HAP-1 (cell line): ENCODE measurements around the gene SLC1A7.

Experiments used
- DNase-seq, 2 experiments: peaks; one replicate each; pipeline ENCODE4 v3.0.0-alpha.2; 2016 to 2020; ENCODE audit warnings: low spot score in 2 of 2
- H3K27me3 ChIP-seq: fragments of 250-450 bp; sonication (Bioruptor Pico); 2 replicates; pipeline ENCODE4 v1.5.1; 2020; ENCODE audit warnings: low read depth, mild to moderate bottlenecking, moderate library complexity
- H3K36me3 ChIP-seq: fragments of 250-450 bp; sonication (Bioruptor Pico); replicated peaks from 2 replicates; pipeline ENCODE4 v1.5.1; 2020; ENCODE audit warnings: mild to moderate bottlenecking
- H3K4me1 ChIP-seq: fragments of 250-450 bp; sonication (Bioruptor Pico); 2 replicates; pipeline ENCODE4 v1.5.1; 2020; ENCODE audit warnings: mild to moderate bottlenecking
- H3K4me3 ChIP-seq: fragments of 250-450 bp; sonication (Bioruptor Pico); 2 replicates; pipeline ENCODE4 v1.5.1; 2020; ENCODE audit warnings: mild to moderate bottlenecking, moderate library complexity
- H3K9me3 ChIP-seq: fragments of 250-450 bp; sonication (Bioruptor Pico); 2 replicates; pipeline ENCODE4 v1.5.1; 2020; ENCODE audit warnings: mild to moderate bottlenecking, moderate library complexity
- in situ Hi-C: fragments of 300-500 bp; cut with MboI; formaldehyde crosslinking; loops from 3 replicates; pipeline ENCODE4 v1.14.3; 2020; ENCODE audit warnings: low sequenced_read_pairs, inconsistent platforms, mixed read lengths

The SLC1A7 gene

GRCh38 chr1:53062708-53063591 is 79.5 kb downstream of the SLC1A7 start:
- peaks cover 36% of the 10 kb centered on the region for H3K27me3 ChIP-seq
- no peaks in the 10 kb centered on the region for H3K9me3 ChIP-seq
- no peak for DNase-seq
- in situ Hi-C loops: no loop called here
- H3K4me3 ChIP-seq: peak overlapping the region; percentile 27
- no peaks in the 10 kb centered on the region for H3K4me1 ChIP-seq
- no peaks in the 10 kb centered on the region for H3K36me3 ChIP-seq

- H3K27me3 ChIP-seq: peaks cover 36% of the 10 kb centered on the region
- H3K9me3 ChIP-seq: no peaks in the 10 kb centered on the region
- in situ Hi-C loops: no loop called here
- H3K4me1 ChIP-seq: no peaks in the 10 kb centered on the region
- H3K36me3 ChIP-seq: no peaks in the 10 kb centered on the region
- peak within 1 kb of the TSS; percentile 27 for H3K4me3 ChIP-seq
- peak in 1 of 2 experiments; percentile 49 for DNase-seq
These were observed 80.4 kb downstream of the SLC1A7 start, which contains the start of gene PODN for GRCh38 chr1:53061859-53062707. Gene PODN (plus strand): TSS chr1:53062213. CDS start chr1:53069856, 7,643 bp downstream.

- Histone ChIP-seq H3K4me1 (no peaks in the 10 kb centered on the region), H3K27me3 (peaks cover 36% of the 10 kb centered on the region), H3K4me3 (peak overlapping the region; percentile 27), H3K36me3 (no peaks in the 10 kb centered on the region), H3K9me3 (no peaks in the 10 kb centered on the region)
- in situ Hi-C loops: no loop called here
- no peak for DNase-seq
These were observed 81.1 kb downstream of the SLC1A7 start for GRCh38 chr1:53061123-53061858.

GRCh38 chr1:53060579-53060978 is 81.9 kb downstream of the SLC1A7 start:
- H3K27me3 ChIP-seq: peaks cover 36% of the 10 kb centered on the region
- in situ Hi-C loops: no loop called here
- H3K4me3 ChIP-seq: no peak overlapping the region
- H3K4me1 ChIP-seq: no peaks in the 10 kb centered on the region
- H3K36me3 ChIP-seq: no peaks in the 10 kb centered on the region
- DNase-seq: no peak
- H3K9me3 ChIP-seq: no peaks in the 10 kb centered on the region

- no peak overlapping the region for H3K4me3 ChIP-seq
- H3K36me3 ChIP-seq: no peaks in the 10 kb centered on the region
- DNase-seq: no peak
- H3K4me1 ChIP-seq: no peaks in the 10 kb centered on the region
- peaks cover 25% of the 10 kb centered on the region for H3K27me3 ChIP-seq
- in situ Hi-C loops: no loop called here
- no peaks in the 10 kb centered on the region for H3K9me3 ChIP-seq
These were observed 85.3 kb downstream of the SLC1A7 start for GRCh38 chr1:53057127-53057526.

- no peaks in the 10 kb centered on the region for H3K36me3 ChIP-seq
- H3K9me3 ChIP-seq: no peaks in the 10 kb centered on the region
- no peak for DNase-seq
- H3K4me1 ChIP-seq: peaks cover 17% of the 10 kb centered on the region
- H3K4me3 ChIP-seq: no peak overlapping the region
- no peaks in the 10 kb centered on the region for H3K27me3 ChIP-seq
- in situ Hi-C loops: no loop called here
These were observed 90.8 kb downstream of the SLC1A7 start for GRCh38 chr1:53051676-53052075.

GRCh38 chr1:53050310-53050709 is 92.1 kb downstream of the SLC1A7 start:
- Histone ChIP-seq H3K4me3 (no peak overlapping the region), H3K27me3 (no peaks in the 10 kb centered on the region), H3K9me3 (no peaks in the 10 kb centered on the region), H3K36me3 (no peaks in the 10 kb centered on the region), H3K4me1 (peaks cover 17% of the 10 kb centered on the region)
- in situ Hi-C loops: no loop called here
- DNase-seq: no peak

GRCh38 chr1:53049574-53049967 is 92.9 kb downstream of the SLC1A7 start:
- no peaks in the 10 kb centered on the region for H3K9me3 ChIP-seq
- DNase-seq: no peak
- H3K4me1 ChIP-seq: peaks cover 17% of the 10 kb centered on the region
- in situ Hi-C loops: no loop called here
- no peaks in the 10 kb centered on the region for H3K27me3 ChIP-seq
- no peak overlapping the region for H3K4me3 ChIP-seq
- no peaks in the 10 kb centered on the region for H3K36me3 ChIP-seq

- peak in 1 of 2 experiments; percentile 51 for DNase-seq
- no peaks in the 10 kb centered on the region for H3K36me3 ChIP-seq
- no peaks in the 10 kb centered on the region for H3K9me3 ChIP-seq
- in situ Hi-C loops: no loop called here
- no peak overlapping the region for H3K4me3 ChIP-seq
- H3K4me1 ChIP-seq: peaks cover 17% of the 10 kb centered on the region
- H3K27me3 ChIP-seq: no peaks in the 10 kb centered on the region
These were observed 93.4 kb downstream of the SLC1A7 start for GRCh38 chr1:53048960-53049573.

- no peak for DNase-seq
- Histone ChIP-seq H3K4me3 (no peak overlapping the region), H3K9me3 (no peaks in the 10 kb centered on the region), H3K27me3 (no peaks in the 10 kb centered on the region), H3K36me3 (no peaks in the 10 kb centered on the region), H3K4me1 (peaks cover 17% of the 10 kb centered on the region)
- in situ Hi-C loops: no loop called here
These were observed 94.4 kb downstream of the SLC1A7 start for GRCh38 chr1:53047737-53048736.

- Histone ChIP-seq H3K36me3 (no peaks in the 10 kb centered on the region), H3K4me1 (peaks cover 17% of the 10 kb centered on the region), H3K27me3 (no peaks in the 10 kb centered on the region), H3K9me3 (no peaks in the 10 kb centered on the region), H3K4me3 (no peak overlapping the region)
- in situ Hi-C loops: no loop called here
- no peak for DNase-seq
These were observed 95.5 kb downstream of the SLC1A7 start for GRCh38 chr1:53046930-53047329.

GRCh38 chr1:53044926-53045325 is 97.5 kb downstream of the SLC1A7 start:
- H3K4me1 ChIP-seq: peaks cover 9% of the 10 kb centered on the region
- DNase-seq: no peak
- H3K9me3 ChIP-seq: no peaks in the 10 kb centered on the region
- H3K36me3 ChIP-seq: no peaks in the 10 kb centered on the region
- in situ Hi-C loops: no loop called here
- H3K4me3 ChIP-seq: no peak overlapping the region
- no peaks in the 10 kb centered on the region for H3K27me3 ChIP-seq
